ENCODE results near the gene IFT20.

Gene IFT20

DNA sequence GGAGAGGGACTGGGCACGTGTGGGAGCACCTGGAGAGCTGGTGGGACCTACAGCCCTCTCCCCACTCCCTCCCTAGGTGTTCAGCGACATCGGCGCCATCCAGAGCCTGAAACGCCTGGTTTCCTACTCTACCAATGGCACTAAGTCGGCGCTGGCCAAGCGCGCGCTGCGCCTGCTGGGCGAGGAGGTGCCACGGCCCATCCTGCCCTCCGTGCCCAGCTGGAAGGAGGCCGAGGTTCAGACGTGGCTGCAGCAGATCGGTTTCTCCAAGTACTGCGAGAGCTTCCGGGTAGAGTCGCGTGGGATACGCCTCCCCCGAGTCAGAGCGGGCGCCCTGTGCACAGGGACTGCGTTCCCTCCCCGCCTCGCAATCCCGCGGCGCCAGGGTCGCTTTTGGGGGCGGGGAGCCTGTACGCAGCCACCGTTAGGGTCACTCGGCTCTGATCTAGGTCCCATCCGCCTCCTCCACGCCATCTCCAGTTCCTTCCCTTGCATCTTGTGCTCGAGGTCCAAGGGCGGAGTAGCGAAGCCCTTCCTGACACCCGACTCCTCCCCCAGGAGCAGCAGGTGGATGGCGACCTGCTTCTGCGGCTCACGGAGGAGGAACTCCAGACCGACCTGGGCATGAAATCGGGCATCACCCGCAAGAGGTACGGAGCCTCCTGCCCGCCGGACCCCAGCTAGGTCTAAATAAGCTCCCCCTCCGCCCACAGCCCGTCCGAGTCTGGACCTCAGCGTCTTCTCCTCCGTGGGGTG, 49.2 kb upstream of the IFT20 start:
- ATAC-seq: no peak

GRCh38 chr17:28381141-28381825, 46.0 kb upstream of the IFT20 start:
- ATAC-seq: no peak
- TF ChIP-seq RARB (CRISPR knock-in tag; IDR thresholded peaks at IDR 0.05): no peak

More for the DNA sequence above, 49.2 kb upstream of the IFT20 start:
- no peak for TF ChIP-seq GLIS3 (CRISPR knock-in tag; IDR thresholded peaks at IDR 0.05)
- TF ChIP-seq POU6F1 (CRISPR knock-in tag; IDR thresholded peaks at IDR 0.05; ENCODE audit: borderline replicate concordance, low read depth): no peak
- no peak for TF ChIP-seq ZNF565 (CRISPR knock-in tag; conservative IDR thresholded peaks at IDR 0.05; ENCODE audit: low read depth)
- no peak for TF ChIP-seq ARNTL (CRISPR knock-in tag; IDR thresholded peaks at IDR 0.05; ENCODE audit: borderline replicate concordance, low read depth)
- no peak for TF ChIP-seq ZNF8 (CRISPR knock-in tag; IDR thresholded peaks at IDR 0.05)
- no peak for TF ChIP-seq OSR1 (CRISPR knock-in tag; IDR thresholded peaks at IDR 0.05)
- TF ChIP-seq, protein P1, sequence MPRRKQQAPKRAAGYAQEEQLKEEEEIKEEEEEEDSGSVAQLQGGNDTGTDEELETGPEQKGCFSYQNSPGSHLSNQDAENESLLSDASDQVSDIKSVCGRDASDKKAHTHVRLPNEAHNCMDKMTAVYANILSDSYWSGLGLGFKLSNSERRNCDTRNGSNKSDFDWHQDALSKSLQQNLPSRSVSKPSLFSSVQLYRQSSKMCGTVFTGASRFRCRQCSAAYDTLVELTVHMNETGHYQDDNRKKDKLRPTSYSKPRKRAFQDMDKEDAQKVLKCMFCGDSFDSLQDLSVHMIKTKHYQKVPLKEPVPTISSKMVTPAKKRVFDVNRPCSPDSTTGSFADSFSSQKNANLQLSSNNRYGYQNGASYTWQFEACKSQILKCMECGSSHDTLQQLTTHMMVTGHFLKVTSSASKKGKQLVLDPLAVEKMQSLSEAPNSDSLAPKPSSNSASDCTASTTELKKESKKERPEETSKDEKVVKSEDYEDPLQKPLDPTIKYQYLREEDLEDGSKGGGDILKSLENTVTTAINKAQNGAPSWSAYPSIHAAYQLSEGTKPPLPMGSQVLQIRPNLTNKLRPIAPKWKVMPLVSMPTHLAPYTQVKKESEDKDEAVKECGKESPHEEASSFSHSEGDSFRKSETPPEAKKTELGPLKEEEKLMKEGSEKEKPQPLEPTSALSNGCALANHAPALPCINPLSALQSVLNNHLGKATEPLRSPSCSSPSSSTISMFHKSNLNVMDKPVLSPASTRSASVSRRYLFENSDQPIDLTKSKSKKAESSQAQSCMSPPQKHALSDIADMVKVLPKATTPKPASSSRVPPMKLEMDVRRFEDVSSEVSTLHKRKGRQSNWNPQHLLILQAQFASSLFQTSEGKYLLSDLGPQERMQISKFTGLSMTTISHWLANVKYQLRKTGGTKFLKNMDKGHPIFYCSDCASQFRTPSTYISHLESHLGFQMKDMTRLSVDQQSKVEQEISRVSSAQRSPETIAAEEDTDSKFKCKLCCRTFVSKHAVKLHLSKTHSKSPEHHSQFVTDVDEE (CRISPR knock-in tag; IDR thresholded peaks at IDR 0.05): no peak
- TF ChIP-seq ZFP30 (CRISPR knock-in tag; IDR thresholded peaks at IDR 0.05): no peak
- no peak for TF ChIP-seq ISL1 (CRISPR knock-in tag; IDR thresholded peaks at IDR 0.05)
- TF ChIP-seq RARB (CRISPR knock-in tag; IDR thresholded peaks at IDR 0.05): no peak
- no peak for TF ChIP-seq SNAI2 (CRISPR knock-in tag; IDR thresholded peaks at IDR 0.05)
- TF ChIP-seq BACH2 (CRISPR knock-in tag; IDR thresholded peaks at IDR 0.05; ENCODE audit: borderline replicate concordance): no peak

DNA sequence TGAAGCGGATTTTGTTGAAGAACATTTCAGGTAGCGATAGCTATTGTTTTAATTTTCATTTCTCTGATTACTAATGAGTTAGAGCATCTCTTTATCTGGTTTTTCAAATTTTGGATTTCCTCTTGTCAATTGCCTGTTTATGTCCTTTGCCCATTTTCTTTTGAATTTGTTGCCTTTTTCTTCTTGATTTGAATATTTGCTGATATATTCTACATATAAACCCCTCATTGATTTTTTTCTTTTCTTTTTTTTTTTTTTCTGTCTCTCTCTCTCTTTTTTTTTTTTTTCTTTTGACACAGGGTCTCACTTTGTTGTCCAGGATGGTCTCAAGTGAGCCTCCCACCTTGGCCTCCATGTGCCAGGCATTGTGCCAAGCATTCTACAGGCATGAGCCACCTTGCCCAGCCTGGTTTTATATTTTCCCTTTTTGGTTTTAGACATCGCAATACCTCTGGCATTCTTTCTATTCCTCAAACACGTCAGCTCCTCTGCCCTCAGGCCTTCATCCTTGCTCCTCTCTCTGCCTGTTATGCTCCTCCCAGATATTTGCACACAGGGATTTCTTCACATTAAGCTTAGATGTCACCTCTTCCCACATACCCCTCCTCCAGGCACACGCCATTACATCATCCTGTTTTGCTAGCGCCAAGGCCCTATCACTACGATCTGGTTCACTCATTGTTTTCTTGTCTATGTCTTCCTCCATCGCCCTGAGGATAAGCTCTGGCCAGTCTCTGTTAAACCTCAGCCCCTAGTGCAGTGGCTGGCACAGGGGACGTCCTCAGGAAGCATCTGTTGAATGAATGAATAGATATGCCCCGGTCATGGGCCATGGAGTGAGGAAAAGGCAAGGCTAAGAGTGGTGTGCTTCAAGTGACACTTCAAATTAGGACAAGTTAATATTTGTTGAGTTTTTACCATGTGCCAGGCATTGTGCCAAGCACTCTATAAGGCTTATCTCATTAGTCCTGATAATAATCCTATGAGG, 44.8 kb upstream of the IFT20 start:
- ATAC-seq: no peak; the same call in 2 of the 3 replicates
- no peak for TF ChIP-seq ZNF70 (CRISPR knock-in tag; IDR thresholded peaks at IDR 0.05)
- TF ChIP-seq, protein P2, sequence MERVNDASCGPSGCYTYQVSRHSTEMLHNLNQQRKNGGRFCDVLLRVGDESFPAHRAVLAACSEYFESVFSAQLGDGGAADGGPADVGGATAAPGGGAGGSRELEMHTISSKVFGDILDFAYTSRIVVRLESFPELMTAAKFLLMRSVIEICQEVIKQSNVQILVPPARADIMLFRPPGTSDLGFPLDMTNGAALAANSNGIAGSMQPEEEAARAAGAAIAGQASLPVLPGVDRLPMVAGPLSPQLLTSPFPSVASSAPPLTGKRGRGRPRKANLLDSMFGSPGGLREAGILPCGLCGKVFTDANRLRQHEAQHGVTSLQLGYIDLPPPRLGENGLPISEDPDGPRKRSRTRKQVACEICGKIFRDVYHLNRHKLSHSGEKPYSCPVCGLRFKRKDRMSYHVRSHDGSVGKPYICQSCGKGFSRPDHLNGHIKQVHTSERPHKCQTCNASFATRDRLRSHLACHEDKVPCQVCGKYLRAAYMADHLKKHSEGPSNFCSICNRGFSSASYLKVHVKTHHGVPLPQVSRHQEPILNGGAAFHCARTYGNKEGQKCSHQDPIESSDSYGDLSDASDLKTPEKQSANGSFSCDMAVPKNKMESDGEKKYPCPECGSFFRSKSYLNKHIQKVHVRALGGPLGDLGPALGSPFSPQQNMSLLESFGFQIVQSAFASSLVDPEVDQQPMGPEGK (CRISPR knock-in tag; IDR thresholded peaks at IDR 0.05; ENCODE audit: borderline replicate concordance): no peak
- 0 out of 2 replicates have a peak, but pooled peaks have one; percentile 26 for TF ChIP-seq ZFP3 (CRISPR knock-in tag; IDR thresholded peaks at IDR 0.05)
- no peak for TF ChIP-seq ZNF8 (CRISPR knock-in tag; IDR thresholded peaks at IDR 0.05)
- no peak for TF ChIP-seq ESRRG (CRISPR knock-in tag; IDR thresholded peaks at IDR 0.05)
- no peak for TF ChIP-seq SNAI2 (CRISPR knock-in tag; IDR thresholded peaks at IDR 0.05)
- no peak for TF ChIP-seq TCF4 (CRISPR knock-in tag; IDR thresholded peaks at IDR 0.05; ENCODE audit: borderline replicate concordance)
- no peak for TF ChIP-seq POU6F1 (CRISPR knock-in tag; IDR thresholded peaks at IDR 0.05; ENCODE audit: borderline replicate concordance, low read depth)
- no peak for TF ChIP-seq RARB (CRISPR knock-in tag; IDR thresholded peaks at IDR 0.05)
- TF ChIP-seq, protein P3, sequence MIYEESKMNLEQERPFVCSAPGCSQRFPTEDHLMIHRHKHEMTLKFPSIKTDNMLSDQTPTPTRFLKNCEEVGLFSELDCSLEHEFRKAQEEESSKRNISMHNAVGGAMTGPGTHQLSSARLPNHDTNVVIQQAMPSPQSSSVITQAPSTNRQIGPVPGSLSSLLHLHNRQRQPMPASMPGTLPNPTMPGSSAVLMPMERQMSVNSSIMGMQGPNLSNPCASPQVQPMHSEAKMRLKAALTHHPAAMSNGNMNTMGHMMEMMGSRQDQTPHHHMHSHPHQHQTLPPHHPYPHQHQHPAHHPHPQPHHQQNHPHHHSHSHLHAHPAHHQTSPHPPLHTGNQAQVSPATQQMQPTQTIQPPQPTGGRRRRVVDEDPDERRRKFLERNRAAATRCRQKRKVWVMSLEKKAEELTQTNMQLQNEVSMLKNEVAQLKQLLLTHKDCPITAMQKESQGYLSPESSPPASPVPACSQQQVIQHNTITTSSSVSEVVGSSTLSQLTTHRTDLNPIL (CRISPR knock-in tag; IDR thresholded peaks at IDR 0.05; ENCODE audit: low read depth): 0 out of 2 replicates have a peak, but pooled peaks have one; percentile 27

Measured in SK-N-SH treated with all-trans-retinoic acid at 6 μM for 48 hours (cell line).